ENCODE data around the gene MEF2D.

DNA sequence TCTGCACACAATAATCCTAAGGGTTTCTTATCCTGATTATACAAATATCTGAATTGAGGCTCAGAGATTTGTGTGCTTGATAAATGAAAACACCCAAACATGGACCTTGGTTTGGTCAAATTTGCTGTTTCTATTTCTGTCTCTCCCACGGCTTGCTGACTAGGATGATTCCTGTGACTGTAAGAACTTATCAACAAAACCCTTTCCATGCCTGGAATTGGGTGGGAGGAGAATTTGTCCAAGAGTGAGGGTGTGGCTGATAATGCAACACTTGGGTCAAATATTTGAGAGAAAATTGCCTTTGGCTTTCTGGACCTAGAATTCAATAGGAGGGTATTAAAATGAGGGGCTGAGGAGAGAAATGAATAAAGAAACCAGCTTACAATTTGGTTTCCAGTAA lies 83.6 kb downstream of the MEF2D start:
- TF ChIP-seq, protein P1, sequence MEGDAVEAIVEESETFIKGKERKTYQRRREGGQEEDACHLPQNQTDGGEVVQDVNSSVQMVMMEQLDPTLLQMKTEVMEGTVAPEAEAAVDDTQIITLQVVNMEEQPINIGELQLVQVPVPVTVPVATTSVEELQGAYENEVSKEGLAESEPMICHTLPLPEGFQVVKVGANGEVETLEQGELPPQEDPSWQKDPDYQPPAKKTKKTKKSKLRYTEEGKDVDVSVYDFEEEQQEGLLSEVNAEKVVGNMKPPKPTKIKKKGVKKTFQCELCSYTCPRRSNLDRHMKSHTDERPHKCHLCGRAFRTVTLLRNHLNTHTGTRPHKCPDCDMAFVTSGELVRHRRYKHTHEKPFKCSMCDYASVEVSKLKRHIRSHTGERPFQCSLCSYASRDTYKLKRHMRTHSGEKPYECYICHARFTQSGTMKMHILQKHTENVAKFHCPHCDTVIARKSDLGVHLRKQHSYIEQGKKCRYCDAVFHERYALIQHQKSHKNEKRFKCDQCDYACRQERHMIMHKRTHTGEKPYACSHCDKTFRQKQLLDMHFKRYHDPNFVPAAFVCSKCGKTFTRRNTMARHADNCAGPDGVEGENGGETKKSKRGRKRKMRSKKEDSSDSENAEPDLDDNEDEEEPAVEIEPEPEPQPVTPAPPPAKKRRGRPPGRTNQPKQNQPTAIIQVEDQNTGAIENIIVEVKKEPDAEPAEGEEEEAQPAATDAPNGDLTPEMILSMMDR (IDR thresholded peaks at IDR 0.05) = no peak
- TF ChIP-seq POLR2A (IDR thresholded peaks at IDR 0.05) = no peak

Data from testis (tissue), 2 donors.